GM18511 (cell line): ENCODE measurements around the gene SLC35F2.
"Not testable (repeated sequence)": the region's sequence is repeated elsewhere in the genome, so short reads cannot be mapped to it uniquely, and the experiment has no call there.

Experiments
- ATAC-seq: cut with Tn5 transposase; IDR thresholded peaks from one replicate; pipeline ENCODE4 v1.9.1; 2021; ENCODE audit warnings: mild to moderate bottlenecking, moderate library complexity; ENCODE audit not compliant: unreplicated experiment

Gene SLC35F2

GRCh38 chr11:107858217-107859070 lies at the start of gene SLC35F2:
TSS of gene SLC35F2 (minus strand) at chr11:107858787. CDS start at chr11:107858767, 20 bp downstream.
- peak; percentile 88 for ATAC-seq

- no peak for ATAC-seq
Measured at GRCh38 chr11:107908211-107908610, 49.6 kb upstream of the SLC35F2 start.

- ATAC-seq = peak; percentile 84
Measured at GRCh38 chr11:107898270-107898669, 39.7 kb upstream of the SLC35F2 start.

GRCh38 chr11:107882095-107882820 lies 23.7 kb upstream of the SLC35F2 start:
- no peak for ATAC-seq

GRCh38 chr11:107881471-107881870 lies 22.9 kb upstream of the SLC35F2 start:
- not testable (repeated sequence) for ATAC-seq

GRCh38 chr11:107876141-107876540 lies 17.6 kb upstream of the SLC35F2 start:
- no peak for ATAC-seq

- peak; percentile 2 for ATAC-seq
Measured at GRCh38 chr11:107864591-107864990, 6.0 kb upstream of the SLC35F2 start.

GRCh38 chr11:107860688-107861087 lies 2.1 kb upstream of the SLC35F2 start:
- no peak for ATAC-seq

- not testable (repeated sequence) for ATAC-seq
Measured at GRCh38 chr11:107860240-107860620, 1.6 kb upstream of the SLC35F2 start.

GRCh38 chr11:107859459-107860239 lies 1.1 kb upstream of the SLC35F2 start:
- ATAC-seq = peak; percentile 29

GRCh38 chr11:107857550-107858216 lies 904 bp downstream of the SLC35F2 start:
- ATAC-seq = peak; percentile 1

- ATAC-seq = no peak
Measured at GRCh38 chr11:107856981-107857517, 1.5 kb downstream of the SLC35F2 start.

- no peak for ATAC-seq
Measured at GRCh38 chr11:107856180-107856980, 2.2 kb downstream of the SLC35F2 start.

- ATAC-seq = no peak
Measured at GRCh38 chr11:107853070-107853469, 5.5 kb downstream of the SLC35F2 start.

GRCh38 chr11:107851704-107852310 lies 6.8 kb downstream of the SLC35F2 start:
- ATAC-seq = no peak

- ATAC-seq = no peak
Measured at GRCh38 chr11:107849790-107850189, 8.8 kb downstream of the SLC35F2 start.

- ATAC-seq = no peak
Measured at GRCh38 chr11:107848345-107848744, 10.2 kb downstream of the SLC35F2 start.

GRCh38 chr11:107847184-107847583 lies 11.4 kb downstream of the SLC35F2 start:
- ATAC-seq = no peak

GRCh38 chr11:107844041-107844440 lies 14.5 kb downstream of the SLC35F2 start:
- ATAC-seq = no peak
